ENCODE data around the gene NDFIP1. TPM values are rescaled to one million over a fixed set of nuclear protein-coding genes. Genes with fewer than 3 reads are reported as not detected.
A peak's percentile ranks its signal among the peaks of the same experiment; 100 is the strongest.

Gene NDFIP1
- total RNA-seq, 2 experiments from 2014 or later: 185 to 192 TPM

DNA sequence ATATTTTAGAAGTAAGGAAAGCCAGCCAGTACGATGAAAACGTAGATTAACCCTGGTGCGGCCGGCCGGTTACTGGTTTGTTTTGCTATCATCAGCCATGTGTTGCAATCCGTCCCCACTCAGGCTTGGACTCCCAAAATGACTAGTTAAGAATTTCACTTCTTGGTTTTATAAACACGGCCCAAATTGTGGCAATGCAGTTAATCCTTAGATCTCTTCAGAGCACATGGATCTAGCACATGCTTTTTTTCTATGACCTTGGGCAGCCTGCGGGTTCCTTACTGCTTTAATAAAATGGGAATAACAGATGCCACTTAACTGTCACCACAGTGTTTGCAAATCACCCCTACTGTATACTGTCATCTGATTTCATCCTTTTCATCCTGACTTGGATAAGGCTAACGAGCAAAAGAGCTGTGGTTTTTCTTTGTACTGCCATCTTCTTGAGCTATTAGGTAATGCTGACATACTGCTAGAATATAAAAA is 1.5 kb downstream of the NDFIP1 start:
- POLR2A ChIA-PET: interaction anchor here (0.7 to 7.5 kb wide), 25 partner anchors 10 to 473 kb away, joined by 3 to 197 read pairs (median 6); partner anchors contain the start of genes GNPDA1, HDAC3, RELL2 and RNF14
- Histone ChIP-seq H3K4me1 (ENCODE audit: insufficient read depth, low read length) (peaks cover 30% of the 10 kb centered on the region), H3K27me3 (ENCODE audit: control insufficient read depth in 1 of 2, insufficient read depth in 2 of 2, low read length in 2 of 2) (no peaks in the 10 kb centered on the region), H3K27ac (ENCODE audit: low read depth in 1 of 2, low read length in 2 of 2) (peak overlapping the region; percentile 87 to 99), H3K4me3 (ENCODE audit: low read length) (peak overlapping the region; percentile 75), H3K36me3 (ENCODE audit: insufficient read depth, low read length) (peaks cover 4% of the 10 kb centered on the region), H3K9me3 (ENCODE audit: control insufficient read depth in 1 of 2, insufficient read depth in 1 of 2, low read length in 2 of 2) (no peaks in the 10 kb centered on the region)
- H3K36me3 Mint-ChIP-seq (ENCODE audit: low read depth): peaks cover 53% of the 10 kb centered on the region
- H3K4me3 Mint-ChIP-seq: peak overlapping the region; percentile 95
- CTCF ChIA-PET: interaction anchor here (0.6 to 3.2 kb wide), 8 partner anchors 14 to 141 kb away, joined by 3 to 13 read pairs (median 5); partner anchors contain the start of genes GNPDA1 and RNF14
- ATAC-seq (ENCODE audit: poor library complexity) (peak; percentile 28), DNase-seq (peak in 3 of 14 experiments; percentile 48 to 56 (median 54))
- intact Hi-C loops (cut with DNase I, micrococcal nuclease): loop anchor here in 1 of 2 experiments (2.0 kb wide), 1 partner anchor 95 kb away; no protein-coding TSS in a partner anchor
- H3K27me3 Mint-ChIP-seq: no peaks in the 10 kb centered on the region
- H3K4me1 Mint-ChIP-seq (ENCODE audit: low read depth): peaks cover 82% of the 10 kb centered on the region
- H3K9me3 Mint-ChIP-seq: no peaks in the 10 kb centered on the region
- TF ChIP-seq, protein P1, sequence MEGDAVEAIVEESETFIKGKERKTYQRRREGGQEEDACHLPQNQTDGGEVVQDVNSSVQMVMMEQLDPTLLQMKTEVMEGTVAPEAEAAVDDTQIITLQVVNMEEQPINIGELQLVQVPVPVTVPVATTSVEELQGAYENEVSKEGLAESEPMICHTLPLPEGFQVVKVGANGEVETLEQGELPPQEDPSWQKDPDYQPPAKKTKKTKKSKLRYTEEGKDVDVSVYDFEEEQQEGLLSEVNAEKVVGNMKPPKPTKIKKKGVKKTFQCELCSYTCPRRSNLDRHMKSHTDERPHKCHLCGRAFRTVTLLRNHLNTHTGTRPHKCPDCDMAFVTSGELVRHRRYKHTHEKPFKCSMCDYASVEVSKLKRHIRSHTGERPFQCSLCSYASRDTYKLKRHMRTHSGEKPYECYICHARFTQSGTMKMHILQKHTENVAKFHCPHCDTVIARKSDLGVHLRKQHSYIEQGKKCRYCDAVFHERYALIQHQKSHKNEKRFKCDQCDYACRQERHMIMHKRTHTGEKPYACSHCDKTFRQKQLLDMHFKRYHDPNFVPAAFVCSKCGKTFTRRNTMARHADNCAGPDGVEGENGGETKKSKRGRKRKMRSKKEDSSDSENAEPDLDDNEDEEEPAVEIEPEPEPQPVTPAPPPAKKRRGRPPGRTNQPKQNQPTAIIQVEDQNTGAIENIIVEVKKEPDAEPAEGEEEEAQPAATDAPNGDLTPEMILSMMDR (IDR thresholded peaks at IDR 0.05): no peak
- H3K27ac Mint-ChIP-seq: peak overlapping the region; percentile 97

DNA sequence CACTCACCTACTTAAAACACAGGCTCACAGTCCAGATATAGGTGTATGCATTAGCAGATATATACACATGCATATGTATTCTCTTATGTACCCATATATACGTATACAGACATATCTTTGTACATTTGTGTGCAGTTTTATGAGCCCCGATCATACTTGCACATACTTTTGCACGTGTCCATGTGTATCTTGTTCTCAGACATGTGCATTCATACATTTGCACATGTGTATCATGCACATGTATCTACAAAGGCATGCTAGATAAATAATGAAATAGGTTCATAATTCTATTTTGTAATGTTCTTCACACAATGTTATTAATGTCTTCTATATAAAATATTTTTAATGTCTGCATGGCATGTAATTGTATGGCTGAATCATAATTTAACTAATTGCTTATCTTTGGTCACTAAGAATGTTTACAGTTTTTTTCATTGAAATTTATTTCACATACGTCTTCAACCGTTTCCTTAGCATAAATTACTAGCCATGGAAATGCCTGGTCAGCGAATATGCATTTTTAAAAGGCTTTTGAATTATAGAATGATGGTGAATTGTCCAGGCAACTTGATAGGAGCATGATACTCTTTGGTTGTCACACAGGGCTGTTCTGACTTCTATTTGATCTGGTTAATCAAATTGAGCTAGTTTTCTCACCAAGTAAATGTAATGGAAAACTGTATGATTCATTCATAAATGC is 2.6 kb downstream of the NDFIP1 start:
- ATAC-seq (ENCODE audit: poor library complexity) (no peak), DNase-seq (no peak)
- Mint-ChIP-seq H3K27ac (peak overlapping the region; percentile 97), H3K9me3 (no peaks in the 10 kb centered on the region), H3K4me3 (peak overlapping the region; percentile 95), H3K27me3 (no peaks in the 10 kb centered on the region), H3K4me1 (ENCODE audit: low read depth) (peaks cover 80% of the 10 kb centered on the region), H3K36me3 (ENCODE audit: low read depth) (peaks cover 60% of the 10 kb centered on the region)
- H3K27me3 ChIP-seq (ENCODE audit: control insufficient read depth in 1 of 2, insufficient read depth in 2 of 2, low read length in 2 of 2): no peaks in the 10 kb centered on the region
- peak overlapping the region; percentile 75 for H3K4me3 ChIP-seq (ENCODE audit: low read length)
- ChIA-PET POLR2A (interaction anchor here (1.5 to 4.7 kb wide), 3 partner anchors 9 to 95 kb away, joined by 5 to 53 read pairs (median 10); no protein-coding TSS in a partner anchor), CTCF (interaction anchor here (0.6 to 3.2 kb wide), 6 partner anchors 15 to 121 kb away, joined by 3 to 13 read pairs (median 6); partner anchors contain the start of gene GNPDA1)
- no peak overlapping the region for H3K27ac ChIP-seq (ENCODE audit: low read depth in 1 of 2, low read length in 2 of 2)
- TF ChIP-seq, protein P1 (IDR thresholded peaks at IDR 0.05): no peak
- H3K36me3 ChIP-seq (ENCODE audit: insufficient read depth, low read length): peaks cover 6% of the 10 kb centered on the region
- H3K4me1 ChIP-seq (ENCODE audit: insufficient read depth, low read length): peaks cover 31% of the 10 kb centered on the region
- intact Hi-C loops (cut with DNase I, micrococcal nuclease): loop anchor here in 1 of 2 experiments (2.0 kb wide), 1 partner anchor 96 kb away; no protein-coding TSS in a partner anchor
- H3K9me3 ChIP-seq (ENCODE audit: control insufficient read depth in 1 of 2, insufficient read depth in 1 of 2, low read length in 2 of 2): no peaks in the 10 kb centered on the region

DNA sequence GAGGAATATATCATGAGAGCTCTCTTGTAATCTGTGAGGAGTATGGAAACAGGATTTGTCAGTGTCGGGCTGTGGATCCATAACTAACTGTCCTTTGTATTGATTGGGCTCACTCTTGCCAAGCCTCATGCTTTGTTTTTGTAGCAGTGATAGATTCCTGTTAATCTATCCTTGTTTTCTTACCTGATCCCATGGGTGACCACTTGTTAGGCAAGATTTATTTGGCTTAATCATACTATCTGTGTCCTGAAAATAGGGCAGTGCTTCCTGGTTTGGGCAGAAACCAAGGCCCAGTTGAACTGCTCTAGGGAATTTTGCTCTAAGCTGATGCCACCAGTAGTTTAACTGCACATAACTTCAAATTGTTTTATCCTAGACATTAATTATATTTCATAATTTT is 6.1 kb downstream of the NDFIP1 start:
- Mint-ChIP-seq H3K27me3 (no peaks in the 10 kb centered on the region), H3K27ac (no peak overlapping the region), H3K36me3 (ENCODE audit: low read depth) (peaks cover 73% of the 10 kb centered on the region), H3K4me3 (peak overlapping the region; percentile 16), H3K4me1 (ENCODE audit: low read depth) (peaks cover 85% of the 10 kb centered on the region), H3K9me3 (no peaks in the 10 kb centered on the region)
- DNase-seq: no peak
- ATAC-seq (ENCODE audit: poor library complexity): no peak
- no peak overlapping the region for H3K27ac ChIP-seq (ENCODE audit: low read depth in 1 of 2, low read length in 2 of 2)
- ChIA-PET POLR2A (interaction anchor here (0.7 kb wide), 2 partner anchors 19 to 89 kb away, joined by 3 read pairs; no protein-coding TSS in a partner anchor), CTCF (interaction anchor here (0.7 kb wide), 1 partner anchor 123 kb away, joined by 3 read pairs; no protein-coding TSS in a partner anchor)
- H3K9me3 ChIP-seq (ENCODE audit: control insufficient read depth in 1 of 2, insufficient read depth in 1 of 2, low read length in 2 of 2): no peaks in the 10 kb centered on the region
- intact Hi-C loops (cut with DNase I, micrococcal nuclease): loop anchor here (2.0 to 5.0 kb wide), 2 partner anchors 16 to 32 kb away; no protein-coding TSS in a partner anchor
- peaks cover 43% of the 10 kb centered on the region for H3K4me1 ChIP-seq (ENCODE audit: insufficient read depth, low read length)
- H3K36me3 ChIP-seq (ENCODE audit: insufficient read depth, low read length): peaks cover 17% of the 10 kb centered on the region
- no peak overlapping the region for H3K4me3 ChIP-seq (ENCODE audit: low read length)
- no peaks in the 10 kb centered on the region for H3K27me3 ChIP-seq (ENCODE audit: control insufficient read depth in 1 of 2, insufficient read depth in 2 of 2, low read length in 2 of 2)
- TF ChIP-seq, protein P1 (IDR thresholded peaks at IDR 0.05): no peak
